Cerebellar nuclear complex (tissue), 1 donor: ENCODE results near the gene THAP7.
"Not testable (repeated sequence)": the region's sequence is repeated elsewhere in the genome, so short reads cannot be mapped to it uniquely, and the experiment has no call there.

ENCODE experiments used
- DNase-seq, 2 experiments: peaks; one replicate each; lab custom pipeline; 2025; lab: John Stamatoyannopoulos, UW

The THAP7 gene

GRCh38 chr22:21013657-21014201 is 11.8 kb upstream of the THAP7 start:
- DNase-seq = no peak

GRCh38 chr22:21012446-21013407 is 10.8 kb upstream of the THAP7 start:
- peak in 1 of 2 experiments; percentile 58 for DNase-seq

- DNase-seq = no peak
Measured at GRCh38 chr22:21010426-21011113, 8.7 kb upstream of the THAP7 start.

- no peak for DNase-seq
Measured at GRCh38 chr22:21009638-21010425, 7.9 kb upstream of the THAP7 start.

GRCh38 chr22:21009208-21009607 is 7.3 kb upstream of the THAP7 start:
- not testable (repeated sequence) for DNase-seq

GRCh38 chr22:21003782-21004181 is 1.9 kb upstream of the THAP7 start:
- DNase-seq = no peak

- no peak for DNase-seq
Measured at GRCh38 chr22:21000987-21001600, 824 bp downstream of the THAP7 start.

- DNase-seq = no peak
Measured at GRCh38 chr22:21000207-21000986, 1.5 kb downstream of the THAP7 start.

- DNase-seq = no peak
Measured at GRCh38 chr22:20999350-21000206, 2.3 kb downstream of the THAP7 start.

GRCh38 chr22:20998411-20999336 is 3.2 kb downstream of the THAP7 start:
- DNase-seq = no peak

GRCh38 chr22:20997536-20998257 is 4.2 kb downstream of the THAP7 start:
- no peak for DNase-seq

GRCh38 chr22:20996598-20997535 is 5.1 kb downstream of the THAP7 start:
- DNase-seq = no peak

GRCh38 chr22:20996031-20996410 is 5.9 kb downstream of the THAP7 start:
- no peak for DNase-seq

GRCh38 chr22:20995329-20996030 is 6.4 kb downstream of the THAP7 start:
- DNase-seq = no peak

- no peak for DNase-seq
Measured at GRCh38 chr22:20994902-20995241, 7.0 kb downstream of the THAP7 start.
